Measurements from ENCODE around the gene NDUFAF7.
A peak's percentile ranks its signal among the peaks of the same experiment; 100 is the strongest.
"Not testable (repeated sequence)": the region's sequence is repeated elsewhere in the genome, so short reads cannot be mapped to it uniquely, and the experiment has no call there.

Gene NDUFAF7

DNA sequence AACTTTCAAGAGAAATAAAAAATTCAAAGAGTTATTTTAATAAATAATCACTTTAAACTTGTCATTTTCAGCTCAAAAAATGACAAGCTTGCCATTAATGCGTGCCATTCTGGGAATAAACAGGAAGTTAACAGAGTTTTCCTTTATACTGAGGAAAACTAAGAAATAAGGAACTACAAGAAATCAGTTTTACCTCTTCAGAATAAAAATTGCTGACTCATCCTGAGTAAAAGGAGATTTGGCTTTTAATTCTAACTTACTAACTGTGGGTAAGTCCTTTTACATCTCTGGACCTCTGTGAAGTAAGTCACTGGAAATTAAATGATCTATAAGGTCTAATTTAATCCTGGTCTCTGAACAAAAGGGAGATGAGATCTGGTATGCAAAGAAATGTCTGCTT, 16.2 kb upstream of the NDUFAF7 start:
- no peak overlapping the region for H3K4me3 ChIP-seq (ENCODE audit: low read depth, low read length)

DNA sequence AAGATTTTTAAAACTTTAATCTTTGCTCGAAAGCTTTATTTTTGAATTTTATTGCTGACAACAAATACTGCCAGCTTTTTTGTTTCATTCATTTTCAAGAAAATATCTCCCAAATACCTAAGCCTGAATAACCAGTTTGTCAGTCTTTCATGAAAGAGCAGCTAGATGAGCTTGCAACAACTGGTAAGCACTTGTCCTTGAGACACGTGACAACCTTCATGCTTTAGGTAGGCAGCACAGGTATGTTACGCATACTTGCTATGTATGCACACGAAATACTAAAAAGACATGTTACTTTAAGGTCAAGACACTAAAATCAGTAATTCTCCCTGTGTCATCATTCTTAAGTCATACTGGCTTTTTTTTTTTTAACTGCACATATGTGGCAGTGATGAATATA, 12.4 kb upstream of the NDUFAF7 start:
- H3K4me3 ChIP-seq (ENCODE audit: low read depth, low read length) = no peak overlapping the region

DNA sequence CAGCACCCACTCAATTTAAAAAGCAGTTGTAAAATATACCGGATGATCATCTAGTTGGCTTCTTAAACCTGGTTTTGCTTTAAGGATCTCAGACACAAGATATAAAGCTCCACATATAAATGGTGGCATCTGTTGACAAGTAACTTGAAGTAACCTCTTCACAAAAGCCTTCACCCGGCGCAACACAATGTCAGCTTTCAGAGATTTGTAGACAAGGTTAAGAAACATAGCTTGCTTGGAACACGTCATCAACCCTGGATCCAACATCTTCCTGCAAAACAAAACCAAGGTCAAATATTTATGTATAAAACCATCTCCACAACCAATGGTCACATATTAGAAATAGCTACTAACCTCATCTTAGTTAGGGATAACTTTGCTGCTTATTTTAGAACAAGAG, 8.3 kb upstream of the NDUFAF7 start:
- no peak overlapping the region for H3K4me3 ChIP-seq (ENCODE audit: low read depth, low read length)

DNA sequence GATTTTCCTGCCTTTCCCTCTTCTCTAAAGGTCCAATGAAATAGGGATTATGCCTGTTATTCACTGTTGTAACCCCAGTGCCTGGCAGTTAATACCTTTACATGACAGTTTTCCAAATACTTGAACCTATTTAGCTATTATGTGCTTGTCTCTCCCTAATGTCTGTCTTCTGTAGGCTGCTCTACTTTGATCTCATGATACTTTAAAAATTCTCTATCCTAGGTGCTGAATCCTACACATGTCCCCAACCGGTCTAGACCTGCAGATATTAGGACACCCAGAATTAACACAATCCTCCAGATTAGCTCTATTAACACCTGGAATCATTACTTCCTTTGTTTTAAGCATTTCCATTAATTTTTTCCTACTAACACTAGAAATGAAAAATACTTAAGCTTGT, 7.4 kb upstream of the NDUFAF7 start:
- no peak overlapping the region for H3K4me3 ChIP-seq (ENCODE audit: low read depth, low read length)

DNA sequence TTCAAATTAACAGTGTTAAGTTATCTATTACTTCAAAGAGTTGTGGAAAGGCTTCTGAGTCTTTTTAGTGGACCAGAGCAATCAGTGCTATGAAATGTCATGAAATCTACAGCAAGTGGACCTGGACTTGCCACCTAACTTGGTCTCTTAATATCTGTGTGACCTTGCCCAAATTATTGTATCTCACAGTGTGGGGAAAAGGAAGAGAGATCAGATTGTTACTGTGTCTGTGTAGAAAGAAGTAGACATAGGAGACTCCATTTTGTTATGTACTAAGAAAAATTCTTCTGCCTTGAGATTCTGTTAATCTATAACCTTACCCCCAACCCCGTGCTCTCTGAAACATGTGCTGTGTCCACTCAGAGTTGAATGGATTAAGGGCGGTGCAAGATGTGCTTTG, 6.3 kb upstream of the NDUFAF7 start:
- H3K4me3 ChIP-seq (ENCODE audit: low read depth, low read length) = not testable (repeated sequence)

DNA sequence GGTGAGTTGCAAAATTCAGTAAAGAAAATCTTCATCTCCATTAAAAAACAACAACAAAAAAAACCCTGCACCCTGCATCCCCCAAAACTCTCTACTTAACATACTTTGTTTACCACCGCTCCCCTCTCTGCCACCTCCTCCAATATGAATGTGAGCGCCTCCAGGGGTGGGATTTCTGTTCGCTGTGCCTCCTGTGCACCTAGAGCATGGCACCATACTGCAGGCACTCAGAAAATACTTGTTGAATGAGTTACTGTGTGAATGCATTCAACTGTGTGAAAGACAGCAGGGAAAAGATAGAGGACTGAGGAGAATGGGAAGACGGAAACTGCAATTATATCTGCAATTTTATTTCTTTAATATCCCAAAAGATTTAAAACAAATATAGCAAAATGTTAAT, 4.6 kb upstream of the NDUFAF7 start:
- no peak overlapping the region for H3K4me3 ChIP-seq (ENCODE audit: low read depth, low read length)

DNA sequence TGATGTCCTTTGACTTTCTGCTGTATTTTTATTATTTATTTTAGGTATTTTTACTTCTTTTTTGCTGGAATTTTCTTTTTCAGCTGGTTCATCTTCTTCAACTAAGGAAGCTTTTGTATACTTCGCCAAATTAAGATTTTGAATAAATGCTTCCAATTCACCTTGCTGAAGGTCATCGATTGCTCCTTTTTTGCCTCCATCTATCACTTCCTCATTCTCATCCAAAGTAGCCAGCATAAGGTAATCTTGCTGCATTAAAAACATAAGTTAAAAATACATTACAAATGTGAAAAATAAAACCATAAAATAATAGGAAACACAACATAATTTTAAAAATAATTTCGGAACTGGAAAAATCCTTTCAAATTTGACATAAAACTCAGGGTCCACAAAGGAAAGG, 2.7 kb upstream of the NDUFAF7 start:
- H3K4me3 ChIP-seq (ENCODE audit: low read depth, low read length) = no peak overlapping the region

DNA sequence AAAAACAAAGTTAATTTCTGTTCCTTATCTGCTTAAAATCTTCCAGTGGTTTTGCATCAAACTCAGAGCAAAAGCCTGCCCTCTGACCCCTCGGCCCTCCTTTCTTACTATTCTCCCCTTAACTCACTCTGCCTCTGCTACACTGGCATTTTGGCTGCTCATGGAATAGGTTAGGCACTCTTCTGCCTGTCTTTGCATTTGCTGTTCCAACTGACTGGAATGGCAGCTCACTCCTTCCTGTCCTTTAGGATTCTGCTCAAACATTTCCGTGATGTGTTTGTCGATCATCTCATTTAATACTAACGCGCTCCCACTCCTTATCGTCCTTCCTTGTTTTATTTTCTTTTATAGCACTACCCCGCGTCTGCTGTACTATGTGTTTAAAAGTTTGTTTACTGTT, 877 bp upstream of the NDUFAF7 start:
- peak overlapping the region; percentile 75 for H3K4me3 ChIP-seq (ENCODE audit: low read depth, low read length)

DNA sequence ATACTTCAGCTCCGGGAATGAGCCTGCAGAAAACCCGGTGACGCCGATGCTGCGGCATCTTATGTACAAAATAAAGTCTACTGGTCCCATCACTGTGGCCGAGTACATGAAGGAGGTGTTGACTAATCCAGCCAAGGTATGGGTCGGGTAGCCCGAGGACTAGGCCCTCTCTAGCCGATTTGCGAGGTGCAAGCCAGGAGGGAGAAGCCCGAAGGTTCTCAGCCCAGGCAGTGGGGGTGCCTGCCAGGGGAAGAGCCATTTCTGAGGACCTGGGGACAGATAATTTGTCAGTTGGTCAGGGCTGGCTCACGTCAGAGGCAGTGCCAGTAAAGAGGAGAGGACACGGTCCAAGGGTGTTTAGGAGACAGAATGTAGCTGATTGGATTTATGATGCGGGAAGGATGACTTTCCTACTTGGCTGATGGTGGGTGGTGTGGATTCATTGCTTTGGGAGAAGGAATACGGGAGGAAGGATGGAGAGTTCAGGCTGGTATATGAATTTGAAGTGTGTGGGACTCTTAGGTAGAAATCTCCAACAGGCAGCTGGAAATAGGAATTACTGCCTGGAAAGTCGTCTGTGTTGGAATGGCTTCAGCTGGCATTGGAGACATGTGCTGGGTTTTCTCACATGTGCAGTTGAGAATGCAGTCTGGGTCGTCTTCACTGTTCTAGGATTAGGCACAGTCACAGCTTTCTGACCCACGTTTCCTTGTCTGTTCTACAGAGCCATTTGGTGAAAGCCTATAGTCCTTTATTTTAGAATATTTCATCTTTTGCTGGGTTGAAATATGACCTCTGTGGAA, 874 bp downstream of the NDUFAF7 start:
- H3K4me3 ChIP-seq (ENCODE audit: low read depth, low read length) = peak overlapping the region; percentile 75

DNA sequence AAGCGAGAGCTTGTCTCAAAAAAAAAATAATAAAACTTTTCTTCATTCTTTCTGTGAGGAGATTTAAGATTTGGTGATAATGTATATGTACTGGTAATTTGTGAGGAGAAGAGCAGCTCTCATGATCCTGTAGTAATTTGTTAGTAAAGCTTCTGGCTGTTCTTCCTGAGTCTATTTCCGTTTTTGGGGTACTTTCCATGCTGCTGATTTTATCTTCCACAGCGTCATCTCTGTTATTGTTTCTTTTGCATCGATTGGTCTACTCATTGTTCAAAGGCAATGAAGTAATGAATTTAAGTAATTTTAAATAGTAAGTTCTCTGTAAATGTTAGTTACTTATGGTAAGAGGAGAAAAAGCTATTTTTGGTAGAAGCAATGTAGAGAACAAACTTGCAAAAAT, 12.0 kb downstream of the NDUFAF7 start:
- H3K4me3 ChIP-seq (ENCODE audit: low read depth, low read length) = no peak overlapping the region

DNA sequence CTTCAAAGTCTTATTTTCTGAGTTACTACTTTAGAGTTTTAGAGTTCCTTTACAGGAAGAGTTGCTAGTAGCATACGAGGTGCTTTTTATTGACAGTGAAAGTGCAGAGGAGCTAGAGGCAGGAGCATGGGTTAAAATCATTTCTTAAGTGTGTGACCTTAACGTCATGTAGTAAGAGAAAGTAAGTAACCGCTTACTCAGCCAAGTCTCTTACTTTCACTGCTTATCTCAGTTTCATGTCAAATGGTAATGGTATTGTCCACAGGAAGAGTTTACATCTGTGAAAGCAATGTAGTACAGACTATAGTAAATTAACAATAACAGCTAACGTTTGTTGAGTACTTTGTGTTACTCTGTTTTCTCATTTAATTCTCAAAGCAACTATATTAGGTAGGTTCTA, 12.6 kb downstream of the NDUFAF7 start:
- H3K4me3 ChIP-seq (ENCODE audit: low read depth, low read length) = no peak overlapping the region

DNA sequence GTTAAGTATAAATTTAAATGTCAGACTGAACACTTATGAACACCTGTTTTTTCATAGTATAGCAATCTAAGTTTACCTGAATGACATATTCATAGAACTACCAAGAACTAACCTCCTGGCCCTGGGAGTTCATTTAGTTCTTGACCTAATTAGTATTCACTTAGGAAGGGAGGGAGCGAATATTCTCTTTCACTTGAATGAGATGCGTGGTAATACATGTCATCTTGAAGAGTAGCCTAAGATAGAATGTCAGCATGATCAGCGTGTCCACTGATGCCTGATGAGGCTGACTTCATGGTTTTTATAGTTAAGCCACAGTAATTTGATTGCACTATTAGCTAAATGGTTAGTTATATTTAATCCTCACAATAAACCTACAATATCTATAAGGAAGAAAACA, 13.3 kb downstream of the NDUFAF7 start:
- no peak overlapping the region for H3K4me3 ChIP-seq (ENCODE audit: low read depth, low read length)

DNA sequence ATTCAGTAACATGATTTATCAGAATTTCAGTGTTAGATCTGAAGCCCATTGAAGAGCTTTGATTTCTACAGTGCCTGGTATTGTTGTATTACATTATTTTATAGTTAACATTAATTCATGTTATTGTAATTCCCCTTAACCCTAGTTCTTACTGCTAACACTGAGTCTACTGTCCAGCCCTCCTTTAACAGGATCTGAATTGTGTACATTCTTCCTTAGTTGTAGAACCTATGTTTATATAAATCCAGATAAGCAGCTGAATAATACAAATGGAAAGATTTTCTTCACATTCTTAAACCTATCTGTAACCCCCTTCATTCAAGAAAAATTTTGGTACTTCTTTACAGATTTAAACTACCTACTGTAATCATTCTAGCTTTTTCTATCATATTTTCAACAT, 14.7 kb downstream of the NDUFAF7 start:
- no peak overlapping the region for H3K4me3 ChIP-seq (ENCODE audit: low read depth, low read length)

DNA sequence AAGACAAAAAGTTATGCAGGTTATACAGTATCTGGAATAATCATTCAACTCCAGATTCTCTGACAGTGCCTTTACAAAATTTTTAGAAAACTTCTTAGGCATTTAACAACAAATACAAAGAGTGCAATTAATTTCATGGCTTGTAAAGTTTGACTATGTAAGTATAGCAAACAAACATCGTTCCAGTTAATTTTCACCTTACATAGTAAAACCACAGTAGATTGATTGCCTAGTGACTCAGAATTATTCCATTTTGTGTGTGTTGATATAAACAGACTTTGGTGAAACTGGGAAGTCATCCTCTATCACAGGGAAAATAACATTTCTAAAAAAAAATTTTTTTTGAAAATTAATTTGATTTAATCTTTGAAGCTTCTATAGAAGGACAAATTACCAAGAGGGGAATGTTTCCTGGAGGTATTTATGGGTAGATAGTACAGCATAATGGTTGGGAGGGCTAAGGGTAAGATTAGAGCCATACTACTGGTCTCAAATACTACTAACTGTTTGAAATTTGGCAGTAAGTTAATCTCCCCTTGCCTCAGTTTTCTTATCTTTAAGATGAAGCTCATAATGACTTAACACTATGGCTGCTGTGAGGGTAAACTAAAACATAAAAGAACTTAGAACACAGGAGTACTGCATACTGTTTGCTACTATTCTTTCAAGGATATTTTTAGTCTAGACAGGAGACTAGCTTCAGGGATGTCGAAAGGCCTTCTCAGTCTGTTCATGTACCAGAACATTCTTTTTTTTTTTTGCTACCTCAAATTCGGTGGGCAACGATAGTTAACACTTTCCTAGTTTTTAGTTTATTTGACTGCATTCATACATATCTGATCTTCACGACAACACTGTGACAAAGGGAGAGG, 19.6 kb downstream of the NDUFAF7 start:
- H3K4me3 ChIP-seq (ENCODE audit: low read depth, low read length) = no peak overlapping the region

DNA sequence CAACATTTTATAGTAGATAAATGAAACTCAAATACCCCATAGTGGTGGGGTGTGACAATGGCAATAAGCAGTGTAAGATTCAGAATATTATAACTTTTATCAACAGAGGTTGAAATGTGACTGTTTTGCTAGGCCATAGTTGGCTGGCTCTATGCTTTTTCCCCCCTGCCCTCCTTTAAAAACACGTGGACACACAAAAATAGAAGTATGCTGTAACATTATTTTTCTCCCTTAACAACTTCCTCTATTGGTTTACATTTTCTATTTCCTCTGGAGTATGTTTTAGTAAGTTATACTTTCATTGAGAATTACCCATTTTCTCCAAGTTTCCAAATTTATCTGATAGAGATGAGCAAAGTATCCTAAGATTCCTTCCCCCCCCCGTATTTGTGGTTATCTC, 31.1 kb downstream of the NDUFAF7 start:
- no peak overlapping the region for H3K4me3 ChIP-seq (ENCODE audit: low read depth, low read length)

DNA sequence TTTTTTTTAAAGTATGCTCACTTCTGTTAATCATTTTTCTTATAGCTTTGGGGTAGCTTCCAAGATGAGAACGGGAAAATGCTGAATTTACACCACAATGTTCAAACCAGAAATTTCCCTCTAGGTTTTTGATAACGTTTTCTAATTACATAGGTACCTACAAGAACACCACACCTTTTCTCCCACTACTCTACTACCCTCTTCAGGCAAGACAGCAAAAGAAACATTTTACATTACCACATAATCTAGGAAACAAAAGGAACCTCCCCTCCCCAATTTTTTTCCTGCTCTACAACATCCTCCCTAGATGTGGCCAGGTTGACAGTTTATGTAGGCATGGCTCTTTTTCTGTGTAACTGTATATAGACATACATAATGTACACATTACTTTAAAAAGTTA, 32.4 kb downstream of the NDUFAF7 start:
- H3K4me3 ChIP-seq (ENCODE audit: low read depth, low read length) = no peak overlapping the region

DNA sequence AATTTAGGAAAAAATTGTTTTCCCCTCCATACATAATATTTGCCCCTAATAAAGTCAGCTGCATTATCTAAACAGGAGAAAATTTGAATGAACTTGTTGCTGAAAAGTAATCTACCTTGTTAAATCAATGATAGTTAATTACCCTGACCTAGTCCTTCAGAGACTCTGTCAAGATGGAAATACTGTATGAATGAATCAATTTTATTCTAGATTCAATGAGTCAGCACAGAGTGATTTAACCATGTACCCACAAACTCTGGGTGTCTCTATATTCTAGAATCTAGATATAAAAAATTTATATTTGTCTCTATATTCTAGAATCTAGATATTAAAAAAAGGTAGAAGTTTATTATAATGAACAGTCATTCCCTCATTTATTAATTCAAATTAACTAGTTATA, 36.2 kb downstream of the NDUFAF7 start:
- H3K4me3 ChIP-seq (ENCODE audit: low read depth, low read length) = no peak overlapping the region

DNA sequence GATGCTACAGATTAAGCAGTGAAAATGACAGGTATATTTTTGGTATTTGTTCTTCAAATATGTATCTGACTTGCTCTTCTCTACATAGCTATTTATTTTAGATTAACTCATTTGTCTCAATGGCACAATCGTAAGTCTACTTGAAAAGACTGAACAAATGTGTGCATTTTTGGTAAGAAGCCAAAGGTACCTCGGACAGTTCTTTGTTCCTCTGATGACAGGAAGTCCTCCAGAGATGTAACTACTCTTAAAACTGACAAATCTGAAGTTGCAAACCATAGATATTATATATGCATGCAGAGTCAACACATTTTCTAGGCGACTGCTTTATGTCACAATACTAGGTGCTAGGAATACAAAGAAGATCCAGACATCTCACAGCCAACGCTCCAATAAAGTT, 36.7 kb downstream of the NDUFAF7 start:
- H3K4me3 ChIP-seq (ENCODE audit: low read depth, low read length) = no peak overlapping the region

DNA sequence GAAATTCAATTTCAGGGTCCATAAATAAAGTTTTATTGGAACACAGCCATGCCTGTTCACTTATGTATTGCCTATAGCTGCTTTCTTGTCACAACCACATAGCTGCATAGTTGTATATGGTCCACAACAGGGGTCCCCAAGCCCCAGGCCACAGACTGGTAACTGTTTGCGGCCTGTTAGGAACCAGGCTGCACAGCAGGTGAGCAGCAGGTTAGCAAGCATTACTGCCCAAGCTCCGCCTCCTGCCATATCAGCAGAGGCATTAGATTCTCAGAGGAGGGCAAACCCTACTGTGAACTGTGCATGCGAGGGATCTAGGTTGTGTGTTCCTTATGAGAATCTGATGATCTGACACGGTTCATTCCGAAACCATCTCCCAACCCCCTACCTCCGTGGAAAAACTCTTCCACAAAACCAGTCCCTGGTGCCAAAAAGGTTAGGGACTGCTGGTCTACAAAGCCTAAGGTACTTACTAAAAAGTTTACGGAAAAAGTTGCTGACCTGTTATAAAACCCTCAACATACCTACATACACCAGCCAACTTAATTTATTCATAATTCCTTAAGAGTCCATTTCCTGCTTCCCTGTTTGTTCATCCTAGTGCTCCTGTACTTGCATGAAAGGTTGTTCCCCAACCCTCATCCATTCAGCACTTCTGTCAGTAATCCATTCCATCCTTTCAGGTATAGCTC, 40.1 kb downstream of the NDUFAF7 start:
- no peak overlapping the region for H3K4me3 ChIP-seq (ENCODE audit: low read depth, low read length)

DNA sequence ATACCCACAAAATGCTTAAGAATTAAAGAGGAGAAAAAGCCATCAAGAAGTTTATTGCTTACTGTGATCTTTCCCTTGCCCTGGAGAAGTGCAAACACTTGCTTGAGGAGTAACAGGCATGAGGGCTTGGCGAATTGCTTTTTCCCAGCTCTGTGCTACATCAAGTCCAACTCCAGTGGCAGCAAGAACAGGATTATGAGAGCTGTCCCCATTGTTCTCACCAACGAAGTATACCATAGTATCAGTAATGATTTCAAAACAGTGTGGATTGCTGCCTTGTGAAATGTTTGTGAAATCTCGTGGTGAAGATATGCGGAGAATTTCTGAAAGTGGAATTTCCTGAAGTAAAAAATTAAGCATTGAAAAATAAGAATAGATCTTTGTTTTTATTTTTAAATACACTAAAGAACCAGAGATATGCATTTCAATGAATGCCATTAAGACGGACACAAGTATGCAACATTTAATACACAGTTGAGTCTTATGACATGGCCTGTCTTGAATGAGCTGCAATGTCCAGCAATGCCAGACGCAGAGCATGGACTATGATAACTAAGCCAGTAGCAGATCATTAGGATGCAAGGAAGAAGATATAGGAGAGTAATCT, 43.0 kb downstream of the NDUFAF7 start:
- H3K4me3 ChIP-seq (ENCODE audit: low read depth, low read length) = no peak overlapping the region

DNA sequence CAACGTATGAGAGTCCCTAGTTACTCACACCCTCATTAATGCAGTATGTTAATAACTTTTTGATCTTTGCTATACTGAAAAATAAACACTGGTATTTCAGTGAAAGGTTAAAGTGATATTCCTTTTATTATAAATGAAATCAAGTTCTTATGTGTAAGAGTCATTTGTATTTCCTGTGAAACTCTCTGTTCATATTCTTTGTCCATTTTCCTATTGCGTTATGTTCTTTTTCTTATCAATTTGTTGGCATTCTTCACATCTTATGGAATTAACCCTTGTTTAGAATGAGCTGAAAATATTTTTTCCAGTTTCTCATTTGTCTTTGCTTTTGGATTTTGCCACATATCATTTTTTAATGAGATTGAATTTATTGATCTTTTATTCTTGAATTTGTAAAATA, 44.8 kb downstream of the NDUFAF7 start:
- H3K4me3 ChIP-seq (ENCODE audit: low read depth, low read length) = no peak overlapping the region
